GM12878 (cell line): ENCODE measurements around the gene TCIRG1. TPM values are rescaled to one million over a fixed set of nuclear protein-coding genes. Genes with fewer than 3 reads are reported as not detected.

Experiments used
- ATAC-seq: fragments of 200-7000 bp; cut with Tn5 transposase; 3 replicates; pipeline ENCODE4 v1.9.1; 2020; ENCODE audit warnings: mild to moderate bottlenecking, moderate library complexity
- BruUV-seq: library from RNA; stranded (reverse); fragments of 400-500 nt; replicated peaks from 2 replicates; lab custom pipeline; 2021; lab: Mats Ljungman, UMichigan
- CTCF ChIA-PET: fragments of 300-600 bp; sonication (Branson Sonifier 250); formaldehyde crosslinking; extraction: SDS; loops from one replicate; lab custom pipeline; 2021; ENCODE audit warnings: inconsistent platforms; lab: Yijun Ruan, JAX
- POLR2A ChIA-PET: fragments of 350-600 bp; formaldehyde crosslinking; extraction: SDS; loops from one replicate; lab custom pipeline; 2021; ENCODE audit warnings: inconsistent platforms; lab: Charles Lee
- RAD21 ChIA-PET: fragments of 300-600 bp; sonication (Branson Sonifier 250); formaldehyde crosslinking; loops from one replicate; lab custom pipeline; 2023; ENCODE audit warnings: antibody characterized with exemption; ENCODE audit not compliant: unreplicated experiment; lab: Charles Lee
- SMC1A ChIA-PET: fragments of 300-600 bp; sonication (Branson Sonifier 250); formaldehyde crosslinking; loops from one replicate; lab custom pipeline; 2023; ENCODE audit not compliant: unreplicated experiment, uncharacterized antibody; lab: Charles Lee
- DNase-seq: peaks from one replicate; pipeline ENCODE4 v3.0.0-alpha.2; 2011; ENCODE audit warnings: low read depth, low spot score
- FAIRE-seq: peaks from 3 replicates; lab custom pipeline; 2011; peaks lifted over from hg19 to GRCh38; lab: Jason Lieb, UNC
- H2AFZ ChIP-seq: 2 replicates; pipeline ENCODE4 v1.6.0; 2011; ENCODE audit warnings: low read depth, low read length, control low read depth; ENCODE audit not compliant: control insufficient read depth
- H3K27ac ChIP-seq: 2 replicates; pipeline ENCODE4 v1.5.1; 2011; ENCODE audit warnings: control low read depth; ENCODE audit not compliant: control insufficient read depth, insufficient read depth
- H3K27me3 ChIP-seq, 2 experiments: replicated peaks in 1 of 2; 2 replicates each; pipeline versions ENCODE4 v1.6.0 to v1.6.1; 2011; ENCODE audit warnings: low read length in 1 of 2; ENCODE audit not compliant: control insufficient read depth in 2 of 2, insufficient read depth in 2 of 2
- H3K36me3 ChIP-seq, 2 experiments: 2 replicates each; pipeline ENCODE4 v1.5.1; 2011; ENCODE audit warnings: low read length in 1 of 2; ENCODE audit not compliant: control insufficient read depth in 2 of 2, insufficient read depth in 2 of 2
- H3K4me1 ChIP-seq: 2 replicates; pipeline ENCODE4 v1.6.1; 2011; ENCODE audit warnings: mild to moderate bottlenecking, low read length, moderate library complexity, mixed read lengths; ENCODE audit not compliant: control insufficient read depth, insufficient read depth
- H3K4me2 ChIP-seq: 2 replicates; pipeline ENCODE4 v1.6.0; 2011; ENCODE audit warnings: control low read depth; ENCODE audit not compliant: control insufficient read depth, insufficient read depth
- H3K4me3 ChIP-seq: fragments of 200-600 bp; sonication (generic); 2 replicates; pipeline ENCODE4 v1.5.1; 2016
- H3K79me2 ChIP-seq: 2 replicates; pipeline ENCODE4 v1.6.0; 2011; ENCODE audit warnings: low read length; ENCODE audit not compliant: control insufficient read depth, insufficient read depth
- H3K9ac ChIP-seq: 2 replicates; pipeline ENCODE4 v1.8.0; 2011; ENCODE audit warnings: low read length, control low read depth, mixed read lengths; ENCODE audit not compliant: control insufficient read depth, insufficient read depth
- H3K9me3 ChIP-seq: replicated peaks from 3 replicates; pipeline ENCODE4 v1.5.1; 2011; ENCODE audit warnings: mild to moderate bottlenecking, low read length; ENCODE audit not compliant: control insufficient read depth, insufficient read depth
- H4K20me1 ChIP-seq: 2 replicates; pipeline ENCODE4 v1.6.0; 2011; ENCODE audit not compliant: control insufficient read depth, insufficient read depth
- ATF2 ChIP-seq: IDR thresholded peaks from 2 replicates; pipeline ENCODE4 v1.6.1; 2012; ENCODE audit warnings: low read length, inconsistent platforms
- CHD1 ChIP-seq: IDR thresholded peaks from 2 replicates; pipeline ENCODE4 v1.6.1; 2012; ENCODE audit warnings: low read depth, low read length, improper control_type of control experiment
- GABPA ChIP-seq: IDR thresholded peaks from 2 replicates; pipeline ENCODE4 v1.6.1; 2014; ENCODE audit warnings: antibody characterized with exemption, low read depth, mild to moderate bottlenecking, inconsistent platforms
- PAX5 ChIP-seq: IDR thresholded peaks from 2 replicates; pipeline ENCODE4 v1.6.1; 2011; ENCODE audit warnings: low read depth, low read length, borderline replicate concordance
- PML ChIP-seq: IDR thresholded peaks from 2 replicates; pipeline ENCODE4 v1.6.1; 2012; ENCODE audit warnings: low read length, inconsistent platforms
- POLR2AphosphoS2 ChIP-seq: IDR thresholded peaks from 2 replicates; pipeline ENCODE4 v1.6.1; 2011; ENCODE audit warnings: low read depth, mild to moderate bottlenecking, low read length, improper control_type of control experiment, moderate library complexity
- SIN3A ChIP-seq: IDR thresholded peaks from 2 replicates; pipeline ENCODE4 v1.6.1; 2012; ENCODE audit warnings: low read depth, low read length, improper control_type of control experiment
- WGBS: methylation state at CpG from one replicate; pipeline ENCODE4 v1.1.6; 2016; ENCODE audit warnings: low lambda C conversion rate; ENCODE audit not compliant: insufficient replicate concordance, insufficient coverage; ENCODE audit errors: missing lambda C conversion rate; 5-methylcytosine and 5-hydroxymethylcytosine counted together
- in situ Hi-C: fragments of 300-500 bp; cut with MboI; formaldehyde crosslinking; loops from 9 replicates; pipeline ENCODE4 v1.14.3; 2018; ENCODE audit warnings: mixed read lengths
- intact Hi-C: fragments of 100-400 bp; cut with micrococcal nuclease; formaldehyde crosslinking; loops from one replicate; pipeline ENCODE4 v1.14.2; 2022; ENCODE audit not compliant: unreplicated experiment
- polyA plus RNA-seq, 11 experiments: library from polyadenylated mRNA; depleted of rRNA in 4 of 11; unstranded in 6 of 11; stranded (reverse) in 5 of 11; fragments of >200 nt; fragmentation: Nextera tagmentation in 4 of 11; fragmentation: Illumina TruSeq in 1 of 11; extraction: Ambion mirVana in 4 of 11; extraction: Trizol in 1 of 11; gene quantifications; 1 replicate in 1 of 11; 2 replicates in 10 of 11; pipeline versions ENCODE4 v1.2.1 to v1.2.3, GENCODE V29; 2011 to 2016; ENCODE audit warnings: inconsistent platforms in 2 of 11, missing spikeins in 2 of 11, low read depth in 1 of 11
- total RNA-seq, 4 experiments: library from RNA; depleted of rRNA in 3 of 4; stranded (reverse); fragments of >200 nt in 3 of 4; fragmentation: Illumina TruSeq in 1 of 4; extraction: Trizol in 1 of 4; gene quantifications; 2 replicates each; pipeline versions ENCODE4 v1.2.1 to v1.2.3, GENCODE V29; 2013 to 2021
- TF ChIP-seq, protein P1 (sequence below): fragments of 450-650 bp; formaldehyde crosslinking; IDR thresholded peaks from 2 replicates; pipeline ENCODE4 v1.5.0; 2022; ENCODE audit warnings: mild to moderate bottlenecking, missing genetic modification characterization

TCIRG1 gene
- total and polyA plus RNA-seq, 10 of the 15 experiments (the other 5 are each of a cell fraction or from before 2014, with no cell fraction given): 0.76 to 218 (median 87.4) TPM

GRCh38 chr11:68090287-68090686 lies 51.5 kb downstream of the TCIRG1 start:
- no peaks in the 10 kb centered on the region for H3K9me3 ChIP-seq
- TF ChIP-seq CHD1 (no peak), PAX5 (no peak), SIN3A (no peak), POLR2AphosphoS2 (no peak)
- peaks cover 11% of the 10 kb centered on the region for H3K79me2 ChIP-seq
- no TSS peak for BruUV-seq
- H3K27me3 ChIP-seq: no peaks in the 10 kb centered on the region
- ChIA-PET RAD21 (no interaction called here), CTCF (interaction anchor here (0.7 to 2.7 kb wide), 5 partner anchors 8 to 121 kb away, joined by 3 to 9 read pairs (median 4); no protein-coding TSS in a partner anchor), POLR2A (interaction anchor here (0.5 to 1.0 kb wide), 2 partner anchors 11 to 50 kb away, joined by 3 to 5 read pairs; no protein-coding TSS in a partner anchor), SMC1A (interaction anchor here (0.5 to 3.9 kb wide), 8 partner anchors 8 to 119 kb away, joined by 3 to 15 read pairs (median 6); no protein-coding TSS in a partner anchor)
- H3K27ac ChIP-seq: peak overlapping the region; percentile 20
- DNase-seq (no peak), FAIRE-seq (no peak), ATAC-seq (no peak)
- intact Hi-C loops: no loop called here
- peak overlapping the region; percentile 58; the same call in 1 of the 2 replicates for H2AFZ ChIP-seq
- WGBS: 95% methylated on average over 1 of the region's 1 CpG
- H4K20me1 ChIP-seq: no peaks in the 10 kb centered on the region
- H3K4me2 ChIP-seq: no peak overlapping the region; the same call in 1 of the 2 replicates
- H3K36me3 ChIP-seq: peaks cover 2 to 6% of the 10 kb centered on the region in 2 experiments; a peak in 3 of 4 replicates
- H3K4me3 ChIP-seq: no peak overlapping the region; the same call in 1 of the 2 replicates
- H3K4me1 ChIP-seq: no peaks in the 10 kb centered on the region; the same call in 1 of the 2 replicates
- in situ Hi-C loops: no loop called here
- H3K9ac ChIP-seq: peak overlapping the region; percentile 40

- ChIA-PET SMC1A (interaction anchor here (0.5 to 3.9 kb wide), 9 partner anchors 8 to 119 kb away, joined by 3 to 15 read pairs (median 6); no protein-coding TSS in a partner anchor), CTCF (interaction anchor here (0.6 to 2.7 kb wide), 5 partner anchors 9 to 120 kb away, joined by 3 to 9 read pairs (median 4); no protein-coding TSS in a partner anchor), RAD21 (interaction anchor here (1.5 to 1.7 kb wide), 2 partner anchors 11 to 24 kb away, joined by 3 to 5 read pairs; no protein-coding TSS in a partner anchor), POLR2A (interaction anchor here (0.5 to 1.5 kb wide), 4 partner anchors 10 to 51 kb away, joined by 3 to 5 read pairs (median 3); no protein-coding TSS in a partner anchor)
- Histone ChIP-seq H3K4me3 (no peak overlapping the region; the same call in 1 of the 2 replicates), H3K4me1 (no peaks in the 10 kb centered on the region; the same call in 1 of the 2 replicates), H4K20me1 (no peaks in the 10 kb centered on the region), H3K9ac (peak overlapping the region; percentile 40), H3K27ac (peak overlapping the region; percentile 20), H2AFZ (peak overlapping the region; percentile 58), H3K4me2 (peak overlapping the region; percentile 46), H3K27me3 (no peaks in the 10 kb centered on the region), H3K36me3 (peaks cover 2 to 6% of the 10 kb centered on the region in 2 experiments; a peak in 3 of 4 replicates), H3K79me2 (peaks cover 11% of the 10 kb centered on the region), H3K9me3 (no peaks in the 10 kb centered on the region)
- in situ Hi-C loops (no loop called here), intact Hi-C loops (no loop called here)
- FAIRE-seq: peak; percentile 95
- BruUV-seq: no TSS peak
- no peak for DNase-seq
- TF ChIP-seq, protein P1, sequence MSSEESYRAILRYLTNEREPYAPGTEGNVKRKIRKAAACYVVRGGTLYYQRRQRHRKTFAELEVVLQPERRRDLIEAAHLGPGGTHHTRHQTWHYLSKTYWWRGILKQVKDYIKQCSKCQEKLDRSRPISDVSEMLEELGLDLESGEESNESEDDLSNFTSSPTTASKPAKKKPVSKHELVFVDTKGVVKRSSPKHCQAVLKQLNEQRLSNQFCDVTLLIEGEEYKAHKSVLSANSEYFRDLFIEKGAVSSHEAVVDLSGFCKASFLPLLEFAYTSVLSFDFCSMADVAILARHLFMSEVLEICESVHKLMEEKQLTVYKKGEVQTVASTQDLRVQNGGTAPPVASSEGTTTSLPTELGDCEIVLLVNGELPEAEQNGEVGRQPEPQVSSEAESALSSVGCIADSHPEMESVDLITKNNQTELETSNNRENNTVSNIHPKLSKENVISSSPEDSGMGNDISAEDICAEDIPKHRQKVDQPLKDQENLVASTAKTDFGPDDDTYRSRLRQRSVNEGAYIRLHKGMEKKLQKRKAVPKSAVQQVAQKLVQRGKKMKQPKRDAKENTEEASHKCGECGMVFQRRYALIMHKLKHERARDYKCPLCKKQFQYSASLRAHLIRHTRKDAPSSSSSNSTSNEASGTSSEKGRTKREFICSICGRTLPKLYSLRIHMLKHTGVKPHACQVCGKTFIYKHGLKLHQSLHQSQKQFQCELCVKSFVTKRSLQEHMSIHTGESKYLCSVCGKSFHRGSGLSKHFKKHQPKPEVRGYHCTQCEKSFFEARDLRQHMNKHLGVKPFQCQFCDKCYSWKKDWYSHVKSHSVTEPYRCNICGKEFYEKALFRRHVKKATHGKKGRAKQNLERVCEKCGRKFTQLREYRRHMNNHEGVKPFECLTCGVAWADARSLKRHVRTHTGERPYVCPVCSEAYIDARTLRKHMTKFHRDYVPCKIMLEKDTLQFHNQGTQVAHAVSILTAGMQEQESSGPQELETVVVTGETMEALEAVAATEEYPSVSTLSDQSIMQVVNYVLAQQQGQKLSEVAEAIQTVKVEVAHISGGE: no peak
- no peak for TF ChIP-seq PML
- TF ChIP-seq ATF2: peak; percentile 22; the same call in 1 of the 2 replicates
- TF ChIP-seq GABPA: peak; percentile 49; the same call in 1 of the 2 replicates
- ATAC-seq: peak; percentile 74
- WGBS: 81% methylated on average over 6 of the region's 6 CpGs
These were observed 51.9 kb downstream of the TCIRG1 start for GRCh38 chr11:68090706-68091105.
